H9 (cell line): ENCODE results near the gene ANKRD11. TPM values are rescaled to one million over a fixed set of nuclear protein-coding genes. Genes with fewer than 3 reads are reported as not detected.

ENCODE experiments used
- DNase-seq: peaks from one replicate; pipeline ENCODE4 v3.0.0-alpha.2; 2017
- H2AFZ ChIP-seq: one replicate; pipeline ENCODE4 v1.6.1; 2013; ENCODE audit warnings: mild to moderate bottlenecking, low read length, control low read depth, moderate library complexity
- H2AK5ac ChIP-seq: 2 replicates; pipeline ENCODE4 v1.6.1; 2013; ENCODE audit warnings: low read length, control low read depth, mixed read lengths; ENCODE audit not compliant: insufficient read length
- H2BK120ac ChIP-seq: one replicate; pipeline ENCODE4 v1.6.1; 2013; ENCODE audit warnings: low read depth, mild to moderate bottlenecking, low read length, control low read depth, inconsistent platforms; ENCODE audit not compliant: poor library complexity, severe bottlenecking
- H2BK12ac ChIP-seq: 2 replicates; pipeline ENCODE4 v1.6.1; 2013; ENCODE audit warnings: low read length, control low read depth, mixed read lengths, low read depth; ENCODE audit not compliant: insufficient read length
- H2BK15ac ChIP-seq: 2 replicates; pipeline ENCODE4 v1.6.1; 2013; ENCODE audit warnings: low read depth, low read length, control low read depth
- H2BK20ac ChIP-seq: one replicate; pipeline ENCODE4 v1.6.1; 2013; ENCODE audit warnings: low read depth, mild to moderate bottlenecking, low read length, control low read depth, inconsistent platforms; ENCODE audit not compliant: poor library complexity, severe bottlenecking
- H2BK5ac ChIP-seq: 2 replicates; pipeline ENCODE4 v1.6.1; 2013; ENCODE audit warnings: low read length, control low read depth, mixed read lengths; ENCODE audit not compliant: insufficient read length
- H3K14ac ChIP-seq: 2 replicates; pipeline ENCODE4 v1.6.1; 2013; ENCODE audit warnings: low read length, control low read depth; ENCODE audit not compliant: insufficient read depth
- H3K18ac ChIP-seq: 2 replicates; pipeline ENCODE4 v1.6.1; 2013; ENCODE audit warnings: low read depth, mild to moderate bottlenecking, mixed read lengths, low read length, control low read depth; ENCODE audit not compliant: insufficient read length
- H3K23ac ChIP-seq: 2 replicates; pipeline ENCODE4 v1.6.1; 2013; ENCODE audit warnings: low read length, control low read depth, mixed read lengths, low read depth; ENCODE audit not compliant: insufficient read length
- H3K23me2 ChIP-seq: 2 replicates; pipeline ENCODE4 v1.6.1; 2013; ENCODE audit warnings: low read depth, mild to moderate bottlenecking, mixed read lengths, low read length, control low read depth; ENCODE audit not compliant: insufficient read length, poor library complexity, severe bottlenecking
- H3K27ac ChIP-seq: 2 replicates; pipeline ENCODE4 v1.5.1; 2013; ENCODE audit warnings: low read length, control low read depth, mixed read lengths, low read depth; ENCODE audit not compliant: insufficient read length
- H3K27me3 ChIP-seq: 2 replicates; pipeline ENCODE4 v1.6.1; 2013; ENCODE audit warnings: low read length, control low read depth, inconsistent platforms; ENCODE audit not compliant: insufficient read depth
- H3K4ac ChIP-seq: 2 replicates; pipeline ENCODE4 v1.6.1; 2013; ENCODE audit warnings: low read depth, mild to moderate bottlenecking, control low read depth, inconsistent platforms, low read length, moderate library complexity
- H3K4me1 ChIP-seq: 2 replicates; pipeline ENCODE4 v1.6.1; 2013; ENCODE audit warnings: low read length, control low read depth, inconsistent platforms; ENCODE audit not compliant: insufficient read depth
- H3K4me2 ChIP-seq: 2 replicates; pipeline ENCODE4 v1.6.1; 2013; ENCODE audit warnings: low read length, control low read depth, mixed read lengths; ENCODE audit not compliant: insufficient read length, insufficient read depth
- H3K56ac ChIP-seq: 2 replicates; pipeline ENCODE4 v1.6.1; 2013; ENCODE audit warnings: low read depth, mild to moderate bottlenecking, mixed read lengths, low read length, control low read depth; ENCODE audit not compliant: insufficient read length
- H3K79me1 ChIP-seq: 2 replicates; pipeline ENCODE4 v1.6.1; 2013; ENCODE audit warnings: low read depth, mild to moderate bottlenecking, moderate library complexity, low read length, control low read depth, inconsistent platforms; ENCODE audit not compliant: insufficient read depth, poor library complexity, severe bottlenecking
- H3K79me2 ChIP-seq: 2 replicates; pipeline ENCODE4 v1.6.1; 2013; ENCODE audit warnings: low read length, control low read depth, inconsistent platforms; ENCODE audit not compliant: insufficient read depth
- H3K9ac ChIP-seq: 2 replicates; pipeline ENCODE4 v1.6.1; 2013; ENCODE audit warnings: low read length, control low read depth, mixed read lengths; ENCODE audit not compliant: insufficient read length; ENCODE audit errors: extremely low read depth
- H3K9me3 ChIP-seq: one replicate; pipeline ENCODE4 v1.6.1; 2013; ENCODE audit warnings: low read depth, low read length, inconsistent platforms; ENCODE audit not compliant: control insufficient read depth
- H3T11ph ChIP-seq: one replicate; pipeline ENCODE4 v1.6.1; 2013; ENCODE audit warnings: mild to moderate bottlenecking, low read length, control low read depth, inconsistent platforms
- H4K20me1 ChIP-seq: one replicate; pipeline ENCODE4 v1.6.1; 2013; ENCODE audit not compliant: control insufficient read depth, insufficient read length, insufficient read depth
- H4K5ac ChIP-seq: 2 replicates; pipeline ENCODE4 v1.6.1; 2013; ENCODE audit warnings: low read depth, mild to moderate bottlenecking, mixed read lengths, low read length, control low read depth; ENCODE audit not compliant: insufficient read length
- H4K8ac ChIP-seq: replicated peaks from 2 replicates; pipeline ENCODE4 v1.6.1; 2013; ENCODE audit warnings: low read length, control low read depth, mixed read lengths, low read depth; ENCODE audit not compliant: insufficient read length
- H4K91ac ChIP-seq: 2 replicates; pipeline ENCODE4 v1.6.1; 2013; ENCODE audit warnings: low read depth, mild to moderate bottlenecking, moderate library complexity, mixed read lengths, low read length, control low read depth; ENCODE audit not compliant: insufficient read length
- H3K27ac Mint-ChIP-seq, 3 experiments: 2 replicates in 2 of 3; 3 replicates in 1 of 3; pipeline ENCODE4 v1.8.0; 2020 to 2021; ENCODE audit warnings: mixed read lengths in 3 of 3, mild to moderate bottlenecking in 1 of 3, moderate library complexity in 1 of 3
- H3K27me3 Mint-ChIP-seq: 2 replicates; pipeline ENCODE4 v1.8.0; 2021; ENCODE audit warnings: low read depth, mild to moderate bottlenecking, moderate library complexity, mixed read lengths
- H3K36me3 Mint-ChIP-seq, 3 experiments: 2 replicates in 2 of 3; 3 replicates in 1 of 3; pipeline ENCODE4 v1.8.0; 2020 to 2021; ENCODE audit warnings: low read depth in 3 of 3, mixed read lengths in 3 of 3; ENCODE audit not compliant: insufficient read depth in 1 of 3
- H3K4me1 Mint-ChIP-seq, 2 experiments: 2 replicates each; pipeline ENCODE4 v1.8.0; 2020; ENCODE audit warnings: mixed read lengths in 2 of 2
- H3K4me3 Mint-ChIP-seq, 2 experiments: 2 replicates in 1 of 2; 3 replicates in 1 of 2; pipeline ENCODE4 v1.8.0; 2020 to 2021; ENCODE audit warnings: mild to moderate bottlenecking in 2 of 2, mixed read lengths in 2 of 2, moderate library complexity in 1 of 2
- H3K9me3 Mint-ChIP-seq, 2 experiments: 2 replicates in 1 of 2; 3 replicates in 1 of 2; pipeline ENCODE4 v1.8.0; 2020; ENCODE audit warnings: mild to moderate bottlenecking in 2 of 2, mixed read lengths in 2 of 2, moderate library complexity in 1 of 2
- CTCF ChIP-seq: fragments of 200-600 bp; sonication (generic); conservative IDR thresholded peaks from 3 replicates; pipeline ENCODE4 v1.8.0; 2021; ENCODE audit warnings: antibody characterized with exemption, mild to moderate bottlenecking
- WGBS: extraction: QIAGEN DNeasy Blood & Tissue Kit; methylation state at CpG from one replicate; pipeline ENCODE4 v1.1.7; 2013; ENCODE audit warnings: missing lambda C conversion rate, low lambda C conversion rate, mixed read lengths; ENCODE audit not compliant: insufficient read length; ENCODE audit errors: extremely low coverage; 5-methylcytosine and 5-hydroxymethylcytosine counted together
- total RNA-seq: library from RNA; stranded (reverse); gene quantifications from 2 replicates; pipeline ENCODE4 v1.2.1, GENCODE V29; 2021

The ANKRD11 gene
- total RNA-seq, 1 experiment from 2014 or later, result 181 TPM

GRCh38 chr16:89242795-89243200, 247.6 kb downstream of the ANKRD11 start:
- Histone ChIP-seq H4K91ac (no peak overlapping the region), H3K79me2 (no peaks in the 10 kb centered on the region), H2AFZ (no peak overlapping the region), H4K5ac (no peak overlapping the region), H3K4ac (no peak overlapping the region), H3K18ac (no peak overlapping the region), H3K4me1 (no peaks in the 10 kb centered on the region), H3K4me2 (no peak overlapping the region), H3K23ac (no peak overlapping the region), H3K56ac (no peak overlapping the region), H2BK12ac (no peak overlapping the region), H2BK20ac (no peak overlapping the region), H4K20me1 (no peaks in the 10 kb centered on the region), H3K14ac (no peak overlapping the region), H3K79me1 (no peaks in the 10 kb centered on the region), H2BK15ac (no peak overlapping the region), H3K27ac (no peak overlapping the region), H3K23me2 (peaks cover 6% of the 10 kb centered on the region), H3K27me3 (no peaks in the 10 kb centered on the region), H3K9ac (no peak overlapping the region), H3T11ph (no peak overlapping the region), H2BK5ac (no peak overlapping the region), H3K9me3 (no peaks in the 10 kb centered on the region), H4K8ac (no peak overlapping the region), H2AK5ac (no peak overlapping the region), H2BK120ac (no peak overlapping the region)
- WGBS, result no CpG with 5 or more reads among the region's 12 CpGs
- Mint-ChIP-seq H3K27ac (no peak overlapping the region), H3K4me1 (peaks cover 3 to 6% of the 10 kb centered on the region in 2 experiments; a peak in 2 of 4 replicates), H3K9me3 (peaks cover 4 to 5% of the 10 kb centered on the region in 2 experiments; a peak in 4 of 5 replicates), H3K36me3 (peaks cover 0 to 5% (median 4%) of the 10 kb centered on the region in 3 experiments; a peak in 5 of 7 replicates), H3K27me3 (peaks cover 2% of the 10 kb centered on the region), H3K4me3 (peak overlapping the region in 1 of 2 experiments; percentile 27; a peak in 2 of 5 replicates)
- TF ChIP-seq CTCF, result no peak
- DNase-seq, result peak; percentile 58
